ENCODE results near the gene HOXB7.

HOXB7 gene

DNA sequence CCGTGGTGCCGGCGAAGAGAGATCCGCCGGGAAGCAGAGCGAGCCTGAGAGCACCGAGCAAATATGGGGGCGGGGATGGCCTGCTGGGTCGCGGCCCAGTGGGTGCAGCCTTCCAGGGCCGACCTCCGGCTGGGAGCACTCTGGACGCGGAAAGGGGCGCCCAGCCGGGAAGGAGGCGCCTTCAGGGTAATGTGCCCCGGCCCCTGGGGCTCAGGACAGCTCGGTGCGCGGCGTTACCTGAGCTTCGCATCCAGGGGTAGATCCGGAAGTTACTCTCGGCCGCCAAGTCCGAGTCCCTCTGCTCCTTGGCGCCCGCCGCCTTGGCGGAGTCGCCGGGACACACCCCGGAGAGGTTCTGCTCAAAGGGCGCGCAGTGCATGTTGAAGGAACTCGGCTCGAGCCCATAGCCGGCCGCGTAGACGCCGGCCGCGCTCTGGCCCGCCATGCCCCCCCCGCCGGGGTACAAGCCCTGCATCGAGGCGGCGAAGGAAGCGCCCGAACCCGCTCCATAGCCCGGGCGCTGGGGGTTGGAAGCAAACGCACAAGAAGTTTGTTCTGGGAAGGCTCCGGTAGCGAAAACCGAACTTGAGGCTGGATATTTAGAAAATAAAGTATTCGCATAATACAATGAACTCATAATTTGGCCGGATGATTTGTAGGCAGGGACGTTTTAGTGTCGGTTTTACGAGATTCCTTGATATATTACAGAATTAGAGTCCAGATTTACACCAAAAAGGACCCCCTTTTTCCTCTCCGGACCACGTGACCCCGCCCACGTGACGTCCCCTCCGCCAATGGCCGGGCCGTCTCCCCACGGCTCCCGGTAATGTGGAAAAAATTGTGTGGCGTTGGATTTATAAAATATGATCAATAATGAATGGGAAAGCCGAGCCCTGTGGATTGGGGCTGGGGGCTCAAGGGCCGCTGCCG is at the start of gene HOXB7:
Gene HOXB7, minus strand, starts transcription at position 736 of the 930 bp plus-strand sequence. Its CDS starts 99 bp downstream, at position 637.
- H3K9me3 Mint-ChIP-seq = no peaks in the 10 kb centered on the region
- H3K36me3 Mint-ChIP-seq (ENCODE audit: low read depth) = no peaks in the 10 kb centered on the region
- H3K27me3 Mint-ChIP-seq (ENCODE audit: low read depth) = peaks cover 82% of the 10 kb centered on the region
- H3K27ac Mint-ChIP-seq = peak within 1 kb of the TSS; percentile 50
- peak within 1 kb of the TSS; percentile 91 for H3K4me3 Mint-ChIP-seq
- H3K4me1 Mint-ChIP-seq (ENCODE audit: low read depth) = peaks cover 32% of the 10 kb centered on the region

DNA sequence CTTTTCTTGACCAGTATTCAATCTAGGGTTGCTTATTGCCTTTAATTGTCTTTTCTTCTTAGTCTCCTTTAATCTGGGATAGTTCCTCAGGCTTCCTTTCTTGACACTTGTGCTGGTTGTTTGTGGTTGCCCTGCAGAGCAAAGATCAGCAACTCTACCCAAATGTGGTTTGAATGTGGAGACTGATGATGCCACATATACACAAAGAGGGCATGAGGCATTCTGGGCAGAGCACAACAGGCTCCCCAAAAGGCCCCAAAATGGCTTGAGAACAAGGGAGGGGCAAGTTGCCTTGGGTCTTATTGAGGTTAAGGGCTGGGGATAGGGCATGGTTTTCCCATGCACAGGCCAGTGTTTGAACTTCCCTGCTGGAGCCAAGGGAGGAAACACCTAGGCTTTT is 45.1 kb upstream of the HOXB7 start:
- peaks cover 5% of the 10 kb centered on the region for H3K4me1 Mint-ChIP-seq (ENCODE audit: low read depth)
- H3K27ac Mint-ChIP-seq = no peak overlapping the region
- H3K4me3 Mint-ChIP-seq = no peak overlapping the region
- H3K9me3 Mint-ChIP-seq = no peaks in the 10 kb centered on the region
- H3K36me3 Mint-ChIP-seq (ENCODE audit: low read depth) = no peaks in the 10 kb centered on the region
- H3K27me3 Mint-ChIP-seq (ENCODE audit: low read depth) = peaks cover 54% of the 10 kb centered on the region

GRCh38 chr17:48649741-48650140 is 38.9 kb upstream of the HOXB7 start:
- Mint-ChIP-seq H3K27ac (no peak overlapping the region), H3K9me3 (no peaks in the 10 kb centered on the region), H3K36me3 (ENCODE audit: low read depth) (peaks cover 2% of the 10 kb centered on the region), H3K4me1 (ENCODE audit: low read depth) (peaks cover 17% of the 10 kb centered on the region), H3K27me3 (ENCODE audit: low read depth) (peaks cover 76% of the 10 kb centered on the region), H3K4me3 (no peak overlapping the region)

DNA sequence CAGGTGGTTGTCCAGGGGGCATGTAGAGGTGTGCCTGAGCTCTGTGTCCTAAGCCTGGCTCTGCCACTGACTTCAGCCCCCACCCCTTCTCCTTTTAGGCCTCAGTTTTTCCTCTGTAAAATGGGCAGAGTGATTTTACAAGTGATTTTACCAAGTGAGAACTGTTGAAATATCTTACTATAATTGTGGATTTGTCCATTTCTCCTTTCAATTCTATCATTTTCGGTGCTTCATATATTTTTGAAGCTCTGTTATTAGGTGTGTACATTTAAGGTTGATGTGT is 37.1 kb upstream of the HOXB7 start:
- Mint-ChIP-seq H3K4me3 (peak overlapping the region; percentile 38), H3K4me1 (ENCODE audit: low read depth) (peaks cover 17% of the 10 kb centered on the region), H3K27ac (no peak overlapping the region), H3K36me3 (ENCODE audit: low read depth) (peaks cover 2% of the 10 kb centered on the region), H3K27me3 (ENCODE audit: low read depth) (peaks cover 82% of the 10 kb centered on the region), H3K9me3 (no peaks in the 10 kb centered on the region)

GRCh38 chr17:48647103-48647962 is 36.5 kb upstream of the HOXB7 start:
- peak overlapping the region; percentile 86 for H3K4me3 Mint-ChIP-seq
- H3K9me3 Mint-ChIP-seq = no peaks in the 10 kb centered on the region
- H3K27me3 Mint-ChIP-seq (ENCODE audit: low read depth) = peaks cover 85% of the 10 kb centered on the region
- H3K36me3 Mint-ChIP-seq (ENCODE audit: low read depth) = peaks cover 2% of the 10 kb centered on the region
- H3K4me1 Mint-ChIP-seq (ENCODE audit: low read depth) = peaks cover 16% of the 10 kb centered on the region
- no peak overlapping the region for H3K27ac Mint-ChIP-seq

DNA sequence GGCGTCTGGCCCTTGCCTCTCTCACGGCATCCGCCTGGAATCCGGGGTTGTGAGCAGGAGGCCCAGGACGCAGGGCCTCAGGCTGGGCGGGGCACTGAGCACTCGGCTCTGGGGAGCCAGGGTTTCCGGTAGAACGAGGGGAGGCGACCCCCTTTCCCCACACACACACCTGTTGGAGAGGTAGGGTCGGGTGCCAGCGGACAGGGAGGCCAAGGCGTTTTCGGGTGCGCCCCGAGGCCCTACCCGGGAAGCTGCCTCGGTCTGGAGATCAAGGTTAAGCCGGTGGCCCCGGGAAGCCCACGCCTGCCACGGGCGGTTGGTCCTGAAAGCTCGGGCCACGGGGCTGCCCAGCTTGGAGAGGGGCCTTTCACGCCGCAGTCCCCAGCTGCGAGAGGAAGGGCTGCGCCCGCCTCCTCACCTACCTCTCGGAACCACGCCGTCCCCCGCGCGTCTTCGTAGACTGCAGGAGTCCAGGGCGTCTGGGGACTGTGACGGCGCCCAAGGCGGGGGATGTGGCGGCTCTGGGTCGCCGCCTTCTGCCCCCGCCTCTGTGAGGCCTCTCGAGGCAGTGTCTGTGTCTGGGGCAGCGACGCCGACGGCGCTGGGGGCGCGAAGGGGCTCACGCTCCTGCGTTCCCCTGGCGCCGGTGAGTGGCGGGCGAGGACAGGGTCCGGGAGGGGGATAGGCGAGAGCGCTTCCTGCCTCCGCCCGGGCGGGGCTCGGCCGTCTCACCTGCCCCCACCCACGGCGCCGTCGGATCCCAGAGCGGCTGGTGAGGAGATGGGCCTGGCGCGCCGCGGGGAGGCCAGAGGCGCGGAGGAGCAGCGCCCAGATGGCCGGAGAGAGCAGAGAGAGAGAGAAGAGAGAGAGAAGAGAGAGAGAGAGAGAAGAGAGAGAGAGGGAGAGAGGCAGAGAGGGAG is 35.6 kb upstream of the HOXB7 start:
- H3K4me1 Mint-ChIP-seq (ENCODE audit: low read depth) = peaks cover 14% of the 10 kb centered on the region
- H3K4me3 Mint-ChIP-seq = peak overlapping the region; percentile 86
- H3K27ac Mint-ChIP-seq = no peak overlapping the region
- H3K36me3 Mint-ChIP-seq (ENCODE audit: low read depth) = peaks cover 2% of the 10 kb centered on the region
- peaks cover 89% of the 10 kb centered on the region for H3K27me3 Mint-ChIP-seq (ENCODE audit: low read depth)
- H3K9me3 Mint-ChIP-seq = no peaks in the 10 kb centered on the region

DNA sequence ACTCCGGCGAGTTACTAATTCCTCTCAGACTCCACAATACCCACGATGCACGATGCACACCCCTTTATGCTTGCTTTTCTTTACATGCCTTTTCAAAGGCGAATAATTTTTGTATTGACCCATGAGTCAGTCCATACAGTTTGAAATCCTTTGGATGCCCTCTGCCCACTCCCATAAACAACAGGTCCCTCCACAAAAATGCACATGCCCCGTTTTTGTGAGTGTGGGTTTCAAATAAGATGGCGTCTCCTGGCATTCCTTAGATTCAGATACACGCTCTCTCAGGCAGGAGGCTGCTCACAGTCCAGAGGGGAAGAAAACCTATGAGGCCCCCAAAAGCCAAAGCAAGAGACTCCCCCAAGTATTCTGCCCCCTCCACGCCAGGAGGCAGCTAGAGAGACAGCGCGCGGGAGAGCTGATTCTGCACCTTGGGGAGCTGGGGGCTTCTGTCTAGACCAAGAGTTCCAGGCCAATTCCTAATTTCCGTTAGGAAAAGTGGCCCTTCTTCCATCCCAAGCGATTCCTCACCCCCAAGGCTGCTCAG is 34.9 kb upstream of the HOXB7 start:
- Mint-ChIP-seq H3K27ac (no peak overlapping the region), H3K4me1 (ENCODE audit: low read depth) (peaks cover 16% of the 10 kb centered on the region), H3K9me3 (no peaks in the 10 kb centered on the region), H3K27me3 (ENCODE audit: low read depth) (peaks cover 94% of the 10 kb centered on the region), H3K4me3 (peak overlapping the region; percentile 6), H3K36me3 (ENCODE audit: low read depth) (peaks cover 2% of the 10 kb centered on the region)

GRCh38 chr17:48644910-48645557 is 34.2 kb upstream of the HOXB7 start:
- no peak overlapping the region for H3K4me3 Mint-ChIP-seq
- no peak overlapping the region for H3K27ac Mint-ChIP-seq
- peaks cover 2% of the 10 kb centered on the region for H3K36me3 Mint-ChIP-seq (ENCODE audit: low read depth)
- peaks cover 95% of the 10 kb centered on the region for H3K27me3 Mint-ChIP-seq (ENCODE audit: low read depth)
- no peaks in the 10 kb centered on the region for H3K9me3 Mint-ChIP-seq
- peaks cover 16% of the 10 kb centered on the region for H3K4me1 Mint-ChIP-seq (ENCODE audit: low read depth)

DNA sequence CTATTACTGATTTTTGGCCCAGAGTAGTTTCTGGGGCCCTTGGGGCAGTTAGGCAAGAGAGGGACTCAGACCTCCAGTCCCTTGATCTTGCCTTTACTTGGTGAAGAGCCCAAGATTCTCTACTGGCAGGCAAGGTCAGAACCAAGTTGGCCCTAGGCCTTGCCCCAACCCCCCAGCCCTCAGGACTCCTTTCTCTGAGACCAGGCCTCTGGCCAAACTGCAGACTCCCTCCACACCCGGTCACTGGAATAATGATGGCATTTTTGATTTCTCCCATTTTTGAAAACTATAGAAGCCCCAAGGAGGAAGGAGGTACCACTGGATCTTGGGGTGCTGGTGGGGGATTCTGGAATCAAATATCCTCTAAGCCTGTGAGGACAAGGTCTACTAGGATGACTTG is 33.3 kb upstream of the HOXB7 start:
- Mint-ChIP-seq H3K36me3 (ENCODE audit: low read depth) (peaks cover 2% of the 10 kb centered on the region), H3K27ac (no peak overlapping the region), H3K4me1 (ENCODE audit: low read depth) (peaks cover 16% of the 10 kb centered on the region), H3K4me3 (no peak overlapping the region), H3K9me3 (no peaks in the 10 kb centered on the region), H3K27me3 (ENCODE audit: low read depth) (peaks cover 95% of the 10 kb centered on the region)

DNA sequence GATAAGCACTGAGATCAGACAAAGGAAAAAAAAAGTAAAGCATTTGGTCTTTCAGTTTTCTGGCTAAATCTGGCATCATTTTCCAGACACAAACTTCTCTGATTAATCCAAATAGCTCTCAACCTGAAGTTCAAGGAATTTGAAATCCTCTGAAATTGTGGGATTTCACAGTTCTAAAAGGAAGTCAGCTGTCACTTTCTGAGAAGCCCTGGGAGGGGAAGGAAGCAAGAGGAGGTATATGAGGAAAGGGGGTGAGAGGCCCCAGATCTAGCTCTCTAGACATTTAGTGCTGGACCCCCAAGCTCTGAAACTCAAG is 32.8 kb upstream of the HOXB7 start:
- Mint-ChIP-seq H3K27ac (no peak overlapping the region), H3K4me1 (ENCODE audit: low read depth) (peaks cover 16% of the 10 kb centered on the region), H3K27me3 (ENCODE audit: low read depth) (peaks cover 95% of the 10 kb centered on the region), H3K36me3 (ENCODE audit: low read depth) (peaks cover 2% of the 10 kb centered on the region), H3K4me3 (no peak overlapping the region), H3K9me3 (no peaks in the 10 kb centered on the region)

GRCh38 chr17:48642843-48643696 is 32.3 kb upstream of the HOXB7 start:
- Mint-ChIP-seq H3K27ac (no peak overlapping the region), H3K27me3 (ENCODE audit: low read depth) (peaks cover 95% of the 10 kb centered on the region), H3K4me1 (ENCODE audit: low read depth) (peaks cover 13% of the 10 kb centered on the region), H3K9me3 (no peaks in the 10 kb centered on the region), H3K4me3 (no peak overlapping the region), H3K36me3 (ENCODE audit: low read depth) (peaks cover 2% of the 10 kb centered on the region)

DNA sequence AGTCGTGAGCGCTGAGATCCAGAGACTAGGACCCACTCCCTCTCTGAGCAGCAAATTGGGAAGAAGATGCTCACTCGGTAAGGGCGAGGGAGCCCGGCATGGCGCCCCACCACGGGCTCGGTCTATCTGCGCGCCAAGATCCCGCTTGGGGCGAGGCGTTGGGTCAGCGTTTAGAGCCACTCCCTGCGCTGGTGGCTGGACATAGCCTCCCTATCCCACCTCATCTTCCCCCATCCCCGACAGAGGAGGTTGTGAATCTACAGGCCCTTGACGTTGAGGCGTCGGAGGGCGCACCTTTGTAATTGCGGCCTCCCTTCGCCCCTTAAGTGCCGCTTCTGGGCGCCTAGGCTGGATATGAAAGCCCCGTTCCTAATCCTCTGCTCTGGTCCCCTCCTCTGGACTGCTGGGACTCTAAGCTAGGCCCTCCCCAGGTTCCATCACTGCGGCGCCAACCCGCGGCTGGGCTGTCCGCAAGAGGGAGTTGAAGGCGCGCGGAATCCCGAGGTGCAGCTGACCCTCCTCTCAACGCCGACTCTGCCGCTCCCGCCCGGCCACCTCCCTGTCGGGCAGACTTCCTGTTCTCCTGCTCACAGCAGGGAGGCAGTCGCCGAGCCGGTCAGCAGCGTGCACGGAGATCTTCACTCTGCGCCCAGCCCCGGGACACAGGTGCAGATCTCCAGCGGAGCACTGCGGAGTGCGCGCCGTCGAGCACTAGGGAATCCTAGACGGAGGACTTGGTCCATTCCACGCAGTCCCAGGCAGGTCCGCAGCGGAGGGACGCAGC is 31.4 kb upstream of the HOXB7 start:
- Mint-ChIP-seq H3K36me3 (ENCODE audit: low read depth) (peaks cover 2% of the 10 kb centered on the region), H3K4me1 (ENCODE audit: low read depth) (peaks cover 7% of the 10 kb centered on the region), H3K4me3 (no peak overlapping the region), H3K27me3 (ENCODE audit: low read depth) (peaks cover 95% of the 10 kb centered on the region), H3K9me3 (no peaks in the 10 kb centered on the region), H3K27ac (no peak overlapping the region)

All from T-helper 1 cell treated with Interleukin-12 subunit alpha and Interleukin-12 subunit beta and Interleukin-4 antibody, amounts not matched to agents 30 μg/mL and 1 μg/mL, for 36 hours (primary cell).